OCI-LY1 (cell line): ENCODE measurements around the gene DUSP16.

Experiments used
- H2AFZ ChIP-seq: fragments of 200-600 bp; sonication (generic), shearing (Covaris generic); 2 replicates; pipeline ENCODE4 v1.6.0; 2014; ENCODE audit warnings: antibody characterized with exemption, mild to moderate bottlenecking, low read length
- H3F3A ChIP-seq: fragments of 200-600 bp; sonication (generic), shearing (Covaris generic); 2 replicates; pipeline ENCODE4 v1.6.0; 2014; ENCODE audit warnings: mild to moderate bottlenecking, antibody characterized with exemption, low read length, moderate library complexity; ENCODE audit not compliant: insufficient read depth
- H3K27ac ChIP-seq: fragments of 200-600 bp; sonication (generic); 2 replicates; pipeline ENCODE4 v1.5.1; 2014; ENCODE audit warnings: low read length, mixed run types, mild to moderate bottlenecking, low read depth; ENCODE audit not compliant: poor library complexity, severe bottlenecking
- H3K27me3 ChIP-seq: fragments of 200-600 bp; sonication (generic); 2 replicates; pipeline ENCODE4 v1.6.0; 2014; ENCODE audit warnings: antibody characterized with exemption, mild to moderate bottlenecking, low read length, moderate library complexity; ENCODE audit not compliant: insufficient read depth
- H3K36me3 ChIP-seq: fragments of 200-600 bp; sonication (generic); 2 replicates; pipeline ENCODE4 v1.6.1; 2014; ENCODE audit warnings: mild to moderate bottlenecking, antibody characterized with exemption, low read length, moderate library complexity, mixed read lengths; ENCODE audit not compliant: insufficient read depth
- H3K4me1 ChIP-seq: fragments of 200-600 bp; sonication (generic); 2 replicates; pipeline ENCODE4 v1.5.1; 2014; ENCODE audit warnings: mild to moderate bottlenecking, low read length, moderate library complexity; ENCODE audit not compliant: insufficient read depth, severe bottlenecking
- H3K4me2 ChIP-seq: fragments of 200-600 bp; sonication (generic), shearing (Covaris generic); 2 replicates; pipeline ENCODE4 v1.6.1; 2014; ENCODE audit warnings: low read length
- H3K4me3 ChIP-seq: fragments of 200-600 bp; sonication (generic); 2 replicates; pipeline ENCODE4 v1.5.1; 2014; ENCODE audit warnings: low read length, low read depth, mild to moderate bottlenecking, mixed read lengths; ENCODE audit not compliant: poor library complexity, severe bottlenecking
- H3K79me2 ChIP-seq: fragments of 200-600 bp; shearing (Covaris generic); 2 replicates; pipeline ENCODE4 v1.6.1; 2016; ENCODE audit warnings: mixed run types, low read length, mixed read lengths; ENCODE audit not compliant: insufficient read depth
- H3K9ac ChIP-seq: fragments of 200-600 bp; sonication (generic), shearing (Covaris generic); 2 replicates; pipeline ENCODE4 v1.6.1; 2014; ENCODE audit warnings: mild to moderate bottlenecking, low read length, mixed read lengths
- H3K9me2 ChIP-seq: fragments of 200-600 bp; sonication (generic), shearing (Covaris generic); 2 replicates; pipeline ENCODE4 v1.6.1; 2014; ENCODE audit warnings: low read depth, mild to moderate bottlenecking, low read length, mixed read lengths
- H3K9me3 ChIP-seq: fragments of 200-600 bp; shearing (Covaris generic); 2 replicates; pipeline ENCODE4 v1.6.1; 2014; ENCODE audit warnings: low read length, mixed read lengths
- H4K20me1 ChIP-seq: fragments of 200-600 bp; sonication (generic), shearing (Covaris generic); 2 replicates; pipeline ENCODE4 v1.6.0; 2016; ENCODE audit warnings: mild to moderate bottlenecking, low read length; ENCODE audit not compliant: insufficient read depth
- EZH2 ChIP-seq: fragments of 200-600 bp; sonication (generic), shearing (Covaris generic); IDR thresholded peaks from 2 replicates; pipeline ENCODE4 v1.8.0; 2017; ENCODE audit warnings: borderline replicate concordance, mixed run types, mild to moderate bottlenecking, antibody characterized with exemption, low read length, moderate library complexity, mixed read lengths
- TF ChIP-seq, protein P1 (sequence below): fragments of 200-600 bp; sonication (generic), shearing (Covaris generic); IDR thresholded peaks from 2 replicates; pipeline ENCODE4 v1.5.1; 2017; ENCODE audit warnings: mild to moderate bottlenecking, antibody characterized with exemption, low read length, moderate library complexity, mixed read lengths

DUSP16 gene

DNA sequence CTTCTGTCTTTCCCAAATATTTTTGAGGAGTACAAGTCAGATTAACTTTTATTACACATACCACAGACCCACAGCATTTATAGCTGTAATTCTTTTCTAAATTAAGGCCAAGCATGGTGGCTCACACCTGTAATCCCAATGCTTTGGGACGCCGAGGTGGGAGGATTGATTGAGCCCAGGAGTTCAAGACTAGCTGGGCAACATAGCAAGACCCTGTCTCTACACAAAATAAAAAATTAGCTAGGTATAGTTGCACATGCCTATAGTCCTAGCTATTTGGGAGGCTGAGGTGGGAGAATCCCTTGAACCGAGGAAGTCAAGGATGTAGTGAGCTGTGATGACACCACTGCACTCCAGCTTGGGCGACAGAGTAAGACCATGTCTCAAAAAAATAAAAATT lies 7.0 kb downstream of the DUSP16 start:
- Histone ChIP-seq H3K27me3 (no peaks in the 10 kb centered on the region), H3K4me2 (no peak overlapping the region), H3K9me3 (no peaks in the 10 kb centered on the region), H3K79me2 (peaks cover 9% of the 10 kb centered on the region; the same call in 1 of the 2 replicates), H3K4me1 (peaks cover 48% of the 10 kb centered on the region), H3K36me3 (no peaks in the 10 kb centered on the region), H3K9me2 (no peaks in the 10 kb centered on the region), H3K9ac (no peak overlapping the region), H3K4me3 (no peak overlapping the region), H3K27ac (no peak overlapping the region), H4K20me1 (no peaks in the 10 kb centered on the region), H2AFZ (no peak overlapping the region), H3F3A (no peaks in the 10 kb centered on the region)
- TF ChIP-seq, protein P1, sequence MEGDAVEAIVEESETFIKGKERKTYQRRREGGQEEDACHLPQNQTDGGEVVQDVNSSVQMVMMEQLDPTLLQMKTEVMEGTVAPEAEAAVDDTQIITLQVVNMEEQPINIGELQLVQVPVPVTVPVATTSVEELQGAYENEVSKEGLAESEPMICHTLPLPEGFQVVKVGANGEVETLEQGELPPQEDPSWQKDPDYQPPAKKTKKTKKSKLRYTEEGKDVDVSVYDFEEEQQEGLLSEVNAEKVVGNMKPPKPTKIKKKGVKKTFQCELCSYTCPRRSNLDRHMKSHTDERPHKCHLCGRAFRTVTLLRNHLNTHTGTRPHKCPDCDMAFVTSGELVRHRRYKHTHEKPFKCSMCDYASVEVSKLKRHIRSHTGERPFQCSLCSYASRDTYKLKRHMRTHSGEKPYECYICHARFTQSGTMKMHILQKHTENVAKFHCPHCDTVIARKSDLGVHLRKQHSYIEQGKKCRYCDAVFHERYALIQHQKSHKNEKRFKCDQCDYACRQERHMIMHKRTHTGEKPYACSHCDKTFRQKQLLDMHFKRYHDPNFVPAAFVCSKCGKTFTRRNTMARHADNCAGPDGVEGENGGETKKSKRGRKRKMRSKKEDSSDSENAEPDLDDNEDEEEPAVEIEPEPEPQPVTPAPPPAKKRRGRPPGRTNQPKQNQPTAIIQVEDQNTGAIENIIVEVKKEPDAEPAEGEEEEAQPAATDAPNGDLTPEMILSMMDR = no peak
- TF ChIP-seq EZH2 = no peak

DNA sequence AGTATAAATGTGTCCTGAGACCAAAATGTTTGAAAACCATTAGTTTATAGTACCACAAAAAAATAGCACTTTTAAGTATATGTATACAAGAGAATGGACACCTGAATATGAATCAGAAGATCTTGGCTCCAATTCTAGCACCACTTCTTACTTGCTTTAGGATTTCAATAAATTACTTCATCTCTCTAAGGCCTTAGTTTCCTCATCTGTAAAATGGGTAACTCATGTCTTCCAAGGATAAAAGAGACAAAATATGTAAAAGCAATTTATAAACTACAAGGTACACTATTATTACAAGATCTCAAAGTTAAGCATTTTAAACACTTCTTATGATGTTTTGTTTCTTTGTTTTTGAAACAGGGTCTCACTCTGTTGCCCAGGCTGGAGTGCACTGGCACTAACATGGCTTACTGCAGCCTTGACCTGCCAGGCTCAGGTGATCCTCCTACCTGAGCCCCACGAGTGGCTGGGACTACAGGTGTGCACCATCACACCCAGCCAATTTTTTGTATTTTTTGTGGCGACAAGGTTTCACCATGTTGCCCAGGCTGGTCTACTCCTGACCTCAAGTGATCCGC lies 9.4 kb downstream of the DUSP16 start:
- no peak overlapping the region for H2AFZ ChIP-seq
- no peak overlapping the region for H3K9ac ChIP-seq
- no peaks in the 10 kb centered on the region for H3K9me3 ChIP-seq
- no peaks in the 10 kb centered on the region for H3F3A ChIP-seq
- H3K4me1 ChIP-seq = peaks cover 53% of the 10 kb centered on the region
- TF ChIP-seq, protein P1 = no peak
- no peak for TF ChIP-seq EZH2
- H3K36me3 ChIP-seq = no peaks in the 10 kb centered on the region
- H4K20me1 ChIP-seq = no peaks in the 10 kb centered on the region
- no peaks in the 10 kb centered on the region for H3K9me2 ChIP-seq
- no peak overlapping the region for H3K27ac ChIP-seq
- no peak overlapping the region for H3K4me3 ChIP-seq
- H3K79me2 ChIP-seq = no peaks in the 10 kb centered on the region
- H3K27me3 ChIP-seq = no peaks in the 10 kb centered on the region
- H3K4me2 ChIP-seq = no peak overlapping the region

DNA sequence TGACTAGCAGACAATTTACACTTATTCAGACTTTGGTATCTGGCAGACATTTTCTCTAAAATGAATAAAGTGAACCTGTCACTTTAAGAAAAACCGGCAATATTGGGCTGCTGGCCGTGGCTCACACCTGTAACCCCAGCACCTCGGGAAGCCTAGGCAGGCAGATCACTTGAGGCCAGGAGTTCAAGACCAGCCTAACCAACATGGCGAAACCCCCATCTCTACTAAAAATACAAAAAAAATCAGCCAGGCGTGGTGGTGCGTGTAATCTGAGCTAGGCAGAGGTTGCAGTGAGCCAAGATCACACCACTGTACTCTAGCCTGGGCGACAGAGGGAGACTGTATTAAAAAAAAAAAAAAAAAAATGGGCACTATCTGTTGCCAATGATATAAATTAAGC lies 11.5 kb downstream of the DUSP16 start:
- no peaks in the 10 kb centered on the region for H3F3A ChIP-seq
- no peak overlapping the region; the same call in 1 of the 2 replicates for H3K4me2 ChIP-seq
- no peaks in the 10 kb centered on the region for H3K36me3 ChIP-seq
- H3K9me3 ChIP-seq = no peaks in the 10 kb centered on the region
- H3K9ac ChIP-seq = no peak overlapping the region
- peaks cover 75% of the 10 kb centered on the region for H3K4me1 ChIP-seq
- no peak overlapping the region for H2AFZ ChIP-seq
- H3K9me2 ChIP-seq = no peaks in the 10 kb centered on the region
- no peak for TF ChIP-seq EZH2
- TF ChIP-seq, protein P1 = no peak
- H3K27me3 ChIP-seq = no peaks in the 10 kb centered on the region
- H3K27ac ChIP-seq = peak overlapping the region; percentile 69
- H4K20me1 ChIP-seq = no peaks in the 10 kb centered on the region
- H3K4me3 ChIP-seq = no peak overlapping the region
- no peaks in the 10 kb centered on the region for H3K79me2 ChIP-seq
